Natural killer cell treated with Interleukin-12 subunit alpha and Interleukin-12 subunit beta and Interleukin-15 and Interleukin-18, amount 100 ng/mL, for 72 hours (primary cell): ENCODE results near the gene KRT9. TPM values are rescaled to one million over a fixed set of nuclear protein-coding genes. Genes with fewer than 3 reads are reported as not detected.

Source experiments
- ATAC-seq, 2 donors: fragments of 150-1000 bp; cut with Tn5 transposase in 1 of 2; sonication (Bioruptor Pico), chemical (Tn5 transposase) in 1 of 2; 2 replicates each; pipeline ENCODE4 v1.10.0; 2021
- DNase-seq: peaks from one replicate; pipeline ENCODE4 v3.0.0; 2022; ENCODE audit warnings: low spot score
- H3K27ac Mint-ChIP-seq, 2 donors: 1 replicate in 1 of 2; 2 replicates in 1 of 2; pipeline ENCODE4 v1.8.0; 2022; ENCODE audit warnings: mixed read lengths in 2 of 2, mild to moderate bottlenecking in 1 of 2, moderate library complexity in 1 of 2
- H3K27me3 Mint-ChIP-seq, 2 donors: 1 replicate in 1 of 2; 2 replicates in 1 of 2; pipeline ENCODE4 v1.8.0; 2022; ENCODE audit warnings: mixed read lengths in 2 of 2
- H3K36me3 Mint-ChIP-seq: one replicate; pipeline ENCODE4 v1.8.0; 2022; ENCODE audit warnings: mixed read lengths
- H3K4me1 Mint-ChIP-seq, 2 donors: 1 replicate in 1 of 2; 2 replicates in 1 of 2; pipeline ENCODE4 v1.8.0; 2022; ENCODE audit warnings: low read depth in 2 of 2, mixed read lengths in 2 of 2, mild to moderate bottlenecking in 1 of 2
- H3K4me3 Mint-ChIP-seq: one replicate; pipeline ENCODE4 v1.8.0; 2022; ENCODE audit warnings: mixed read lengths
- H3K9me3 Mint-ChIP-seq: 2 replicates; pipeline ENCODE4 v1.8.0; 2022; ENCODE audit warnings: mixed read lengths
- total RNA-seq, 2 donors: library from RNA; stranded (reverse); gene quantifications; one replicate each; pipeline ENCODE4 v1.2.3, GENCODE V29; 2022

Gene KRT9
- total RNA-seq, 2 donors from 2014 or later, result not detected

- DNase-seq, result no peak
- ATAC-seq, result no peak
- Mint-ChIP-seq H3K36me3 (no peaks in the 10 kb centered on the region), H3K4me1 (no peaks in the 10 kb centered on the region), H3K4me3 (no peak overlapping the region), H3K9me3 (no peaks in the 10 kb centered on the region), H3K27me3 (peaks cover 0 to 2% of the 10 kb centered on the region in 2 donors), H3K27ac (no peak overlapping the region)
Observed at GRCh38 chr17:41516830-41517283, 55.0 kb downstream of the KRT9 start.

GRCh38 chr17:41516147-41516829 lies 55.6 kb downstream of the KRT9 start:
- no peaks in the 10 kb centered on the region for H3K9me3 Mint-ChIP-seq
- no peak for ATAC-seq
- peaks cover 0 to 2% of the 10 kb centered on the region in 2 donors for H3K27me3 Mint-ChIP-seq
- no peak for DNase-seq
- no peaks in the 10 kb centered on the region for H3K36me3 Mint-ChIP-seq
- no peak overlapping the region for H3K27ac Mint-ChIP-seq
- H3K4me3 Mint-ChIP-seq, result no peak overlapping the region
- H3K4me1 Mint-ChIP-seq, result no peaks in the 10 kb centered on the region

Other genes with a start within 250 kb of the KRT9 start
- gene KRT33A, start 221.2 kb downstream of the KRT9 start, total RNA-seq, result not detected
- not detected for gene KRT33B, start 202.2 kb downstream of the KRT9 start, total RNA-seq
- gene KRT34, start 189.8 kb downstream of the KRT9 start, total RNA-seq, result not detected
- not detected for gene KRT31, start 174.5 kb downstream of the KRT9 start, total RNA-seq
- not detected for gene KRT37, start 147.5 kb downstream of the KRT9 start, total RNA-seq
- gene KRT38, start 131.1 kb downstream of the KRT9 start, total RNA-seq, result not detected
- gene KRT32, start 104.7 kb downstream of the KRT9 start, total RNA-seq, result not detected
- not detected for gene KRT35, start 90.9 kb downstream of the KRT9 start, total RNA-seq
- gene KRT36, start 82.1 kb downstream of the KRT9 start, total RNA-seq, result not detected
- gene KRT13, start 66.4 kb downstream of the KRT9 start, total RNA-seq, result not detected
- not detected for gene KRT15, start 53.2 kb downstream of the KRT9 start, total RNA-seq
- gene KRT19, start 43.8 kb downstream of the KRT9 start, total RNA-seq, result not detected
- not detected for gene KRT14, start 14.8 kb upstream of the KRT9 start, total RNA-seq
- not detected for gene KRT16, start 40.7 kb upstream of the KRT9 start, total RNA-seq
- not detected for gene KRT17, start 52.5 kb upstream of the KRT9 start, total RNA-seq
- 1,000 to 10,000 TPM; 1,047 to 1,473 TPM for gene EIF1, start 116.8 kb upstream of the KRT9 start, total RNA-seq
- gene GAST, start 140.3 kb upstream of the KRT9 start, total RNA-seq, result not detected
- not detected for gene HAP1, start 162.6 kb upstream of the KRT9 start, total RNA-seq
- 1 to 10 TPM in 1 of 2 donors, under 1 TPM in 1; 0.14 to 1.0 TPM for gene JUP, start 214.7 kb upstream of the KRT9 start, total RNA-seq
- 1 to 10 TPM; 1.8 to 5.2 TPM for gene P3H4, start 239.9 kb upstream of the KRT9 start, total RNA-seq
- under 1 TPM; 0.64 to 0.74 TPM for gene FKBP10, start 240.9 kb upstream of the KRT9 start, total RNA-seq